ENCODE measurements around the gene SNED1.

Gene SNED1

DNA sequence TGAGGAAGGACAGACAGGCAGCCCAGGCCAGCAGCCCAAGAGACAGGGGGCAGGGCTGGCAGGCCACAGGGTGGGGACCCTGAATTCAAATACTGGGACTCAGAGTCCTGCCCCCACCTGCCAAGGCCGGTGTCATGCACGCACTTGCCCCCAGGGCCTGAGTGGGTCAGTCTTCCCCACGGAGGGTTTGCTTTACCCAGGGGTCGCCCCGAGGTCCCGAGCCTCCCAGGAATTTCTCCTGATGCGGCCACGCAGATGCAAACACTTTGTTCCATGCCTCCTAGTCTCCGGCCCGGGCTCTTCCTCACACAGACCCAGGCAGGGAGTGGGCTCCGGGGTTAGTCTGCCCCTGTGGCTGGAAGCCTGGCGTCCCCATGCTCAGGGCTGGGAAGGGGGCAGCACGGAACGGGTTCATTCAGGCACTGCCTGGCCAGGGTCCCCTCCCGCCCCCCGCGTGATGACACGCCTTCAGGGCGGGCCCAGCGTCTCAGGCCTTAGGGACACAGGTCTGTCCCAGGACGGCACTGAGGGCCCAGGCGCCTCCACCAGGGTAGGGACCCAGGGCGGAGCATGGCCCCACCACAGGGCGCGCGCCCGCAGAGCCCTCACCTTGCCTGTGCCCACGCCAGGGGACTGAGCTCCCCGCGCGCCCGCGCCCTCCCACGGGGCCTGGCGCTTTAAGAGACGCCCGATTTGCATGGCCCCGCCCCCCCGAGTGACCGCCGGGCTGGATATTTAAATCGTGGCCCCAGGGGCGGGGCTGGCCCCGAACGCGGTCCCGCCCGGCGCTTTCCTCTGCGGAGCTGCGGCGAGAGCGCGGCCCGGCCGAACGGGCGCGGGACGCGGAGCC, at the start of gene SNED1:
Gene SNED1, plus strand, starts transcription at position 763 of the 850 bp plus-strand sequence. CDS start 220 bp downstream, outside the sequence.
- Histone ChIP-seq H3K9me3 (ENCODE audit: low read length) (no peaks in the 10 kb centered on the region), H3K9ac (ENCODE audit: low read length) (no peak within 1 kb of the TSS), H3K4me3 (ENCODE audit: low read depth in 1 of 2, low read length in 2 of 2) (peak within 1 kb of the TSS; percentile 22 to 35), H3K4me1 (ENCODE audit: insufficient read depth, low read length) (peaks cover 18% of the 10 kb centered on the region), H3K27me3 (ENCODE audit: control insufficient read depth in 1 of 2, insufficient read depth in 2 of 2, low read length in 2 of 2) (no peaks in the 10 kb centered on the region), H3K36me3 (ENCODE audit: insufficient read depth, low read length) (no peaks in the 10 kb centered on the region), H3K27ac (ENCODE audit: low read depth, low read length) (no peak within 1 kb of the TSS)

DNA sequence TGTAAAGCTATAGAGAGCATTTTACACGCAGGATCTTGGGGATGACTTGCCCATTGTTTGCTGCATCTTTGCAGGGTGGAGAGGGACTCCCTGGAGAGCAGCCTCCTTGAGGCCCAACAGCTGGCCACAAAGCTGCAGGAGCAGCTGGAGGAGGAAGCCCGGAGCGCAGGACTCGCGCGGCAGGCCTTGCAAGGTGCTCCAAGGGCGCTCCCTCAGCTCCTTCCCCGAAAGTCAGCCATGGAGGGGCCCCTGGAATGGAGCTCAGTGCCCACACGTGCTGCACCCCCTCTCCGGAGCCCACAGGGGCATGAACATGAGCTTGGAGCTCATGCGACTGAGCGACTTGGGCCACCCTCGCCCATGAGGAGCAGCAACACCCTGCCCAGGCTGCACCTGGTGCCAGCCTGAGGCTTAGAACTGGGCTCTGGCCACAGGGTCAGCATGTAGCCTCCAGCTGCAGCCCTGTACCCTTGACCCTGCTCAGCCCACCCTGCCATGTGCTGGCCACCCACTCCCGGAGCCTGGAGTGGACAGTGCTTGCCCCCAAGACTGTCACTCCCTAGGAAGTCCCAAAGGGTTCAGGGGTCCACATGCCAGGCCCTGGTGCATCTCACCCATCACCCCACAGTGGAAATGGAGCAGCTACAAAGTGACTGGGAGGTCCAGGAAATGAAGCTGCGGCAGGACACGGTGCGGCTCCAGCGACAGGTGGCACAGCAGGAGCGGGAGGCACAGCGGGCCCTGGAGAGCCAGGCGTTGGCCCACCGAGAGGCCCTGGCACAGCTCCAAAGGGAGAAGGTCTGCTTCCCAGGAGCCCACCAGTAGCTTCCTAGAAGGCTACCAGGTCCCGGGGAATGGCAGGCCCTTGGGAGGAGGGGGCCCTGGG, 49.3 kb upstream of the SNED1 start:
- no peaks in the 10 kb centered on the region for H3K36me3 ChIP-seq (ENCODE audit: insufficient read depth, low read length)
- no peak overlapping the region for H3K4me3 ChIP-seq (ENCODE audit: low read depth in 1 of 2, low read length in 2 of 2)
- no peak overlapping the region for H3K9ac ChIP-seq (ENCODE audit: low read length)
- no peaks in the 10 kb centered on the region for H3K4me1 ChIP-seq (ENCODE audit: insufficient read depth, low read length)
- H3K27ac ChIP-seq (ENCODE audit: low read depth, low read length): no peak overlapping the region
- no peaks in the 10 kb centered on the region for H3K27me3 ChIP-seq (ENCODE audit: control insufficient read depth in 1 of 2, insufficient read depth in 2 of 2, low read length in 2 of 2)
- no peaks in the 10 kb centered on the region for H3K9me3 ChIP-seq (ENCODE audit: low read length)

DNA sequence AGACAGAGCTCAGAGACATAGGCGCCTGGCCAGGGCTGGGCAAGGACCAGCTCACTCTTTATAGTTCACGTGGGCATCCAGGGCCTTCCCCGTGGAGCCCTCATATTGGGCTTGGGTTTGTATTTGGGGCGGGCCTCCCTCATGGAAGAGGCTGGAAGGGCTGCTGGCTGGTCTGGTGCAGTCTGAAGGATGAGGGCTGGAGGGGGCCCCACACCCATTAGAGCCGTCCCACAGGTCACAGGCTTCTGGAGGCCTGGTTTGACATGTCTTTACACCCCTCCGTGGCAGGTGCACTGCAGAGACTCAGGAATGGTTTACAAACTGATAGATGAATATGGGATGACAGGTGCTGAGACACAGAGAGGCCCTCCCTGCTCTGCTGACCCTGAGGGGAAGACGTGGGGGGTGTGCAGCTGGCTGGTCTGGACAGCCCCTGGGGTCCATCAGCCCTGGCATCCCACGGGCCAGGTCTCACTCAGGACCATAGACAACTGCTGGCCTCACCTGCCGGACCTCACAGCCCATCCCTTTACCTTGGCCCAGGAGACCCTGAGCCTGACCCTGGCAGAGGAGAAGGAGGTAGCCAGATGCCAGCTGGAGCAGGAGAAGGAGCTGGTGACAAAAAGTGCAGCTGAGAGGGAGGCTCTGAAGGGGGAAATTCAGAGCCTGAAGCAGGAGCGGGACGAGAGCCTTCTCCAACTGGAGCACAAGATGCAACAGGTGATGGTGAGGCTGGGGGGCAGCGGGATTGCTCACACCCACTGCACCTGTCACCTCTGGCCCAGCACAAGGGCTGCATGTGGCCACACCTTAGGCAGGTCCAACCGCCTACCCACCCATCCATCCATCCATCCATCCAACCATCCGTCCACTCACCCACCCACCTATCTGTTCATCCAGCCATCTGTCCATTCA, 48.4 kb upstream of the SNED1 start:
- H3K4me3 ChIP-seq (ENCODE audit: low read depth in 1 of 2, low read length in 2 of 2): no peak overlapping the region
- H3K36me3 ChIP-seq (ENCODE audit: insufficient read depth, low read length): no peaks in the 10 kb centered on the region
- no peak overlapping the region for H3K9ac ChIP-seq (ENCODE audit: low read length)
- H3K27me3 ChIP-seq (ENCODE audit: control insufficient read depth in 1 of 2, insufficient read depth in 2 of 2, low read length in 2 of 2): no peaks in the 10 kb centered on the region
- no peaks in the 10 kb centered on the region for H3K4me1 ChIP-seq (ENCODE audit: insufficient read depth, low read length)
- H3K9me3 ChIP-seq (ENCODE audit: low read length): no peaks in the 10 kb centered on the region
- no peak overlapping the region for H3K27ac ChIP-seq (ENCODE audit: low read depth, low read length)

DNA sequence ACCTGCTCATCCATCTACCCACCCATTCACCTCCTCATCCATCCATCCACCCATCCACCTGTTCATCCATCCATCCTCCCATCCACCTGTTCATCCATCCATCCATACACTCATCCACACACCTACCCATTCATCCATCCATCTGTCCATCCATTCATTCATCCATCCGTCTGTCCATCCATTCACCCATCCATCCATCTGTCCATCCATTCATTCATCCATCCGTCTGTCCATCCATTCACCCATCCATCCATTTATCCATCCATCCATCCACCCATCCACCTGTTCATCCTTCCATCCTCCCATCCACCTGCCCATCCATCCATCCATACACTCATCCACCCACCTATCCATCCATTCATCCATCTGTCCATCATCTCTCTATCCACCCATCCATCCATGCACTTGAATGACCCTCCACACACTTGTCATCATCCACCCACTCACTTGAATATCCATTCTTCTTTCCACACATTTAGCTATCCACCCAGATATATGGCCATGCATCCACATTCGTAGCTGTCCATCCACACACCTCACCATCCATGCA, 47.3 kb upstream of the SNED1 start:
- H3K9ac ChIP-seq (ENCODE audit: low read length): no peak overlapping the region
- no peak overlapping the region for H3K4me3 ChIP-seq (ENCODE audit: low read depth in 1 of 2, low read length in 2 of 2)
- no peaks in the 10 kb centered on the region for H3K36me3 ChIP-seq (ENCODE audit: insufficient read depth, low read length)
- H3K4me1 ChIP-seq (ENCODE audit: insufficient read depth, low read length): no peaks in the 10 kb centered on the region
- H3K9me3 ChIP-seq (ENCODE audit: low read length): no peaks in the 10 kb centered on the region
- no peak overlapping the region for H3K27ac ChIP-seq (ENCODE audit: low read depth, low read length)
- H3K27me3 ChIP-seq (ENCODE audit: control insufficient read depth in 1 of 2, insufficient read depth in 2 of 2, low read length in 2 of 2): no peaks in the 10 kb centered on the region

DNA sequence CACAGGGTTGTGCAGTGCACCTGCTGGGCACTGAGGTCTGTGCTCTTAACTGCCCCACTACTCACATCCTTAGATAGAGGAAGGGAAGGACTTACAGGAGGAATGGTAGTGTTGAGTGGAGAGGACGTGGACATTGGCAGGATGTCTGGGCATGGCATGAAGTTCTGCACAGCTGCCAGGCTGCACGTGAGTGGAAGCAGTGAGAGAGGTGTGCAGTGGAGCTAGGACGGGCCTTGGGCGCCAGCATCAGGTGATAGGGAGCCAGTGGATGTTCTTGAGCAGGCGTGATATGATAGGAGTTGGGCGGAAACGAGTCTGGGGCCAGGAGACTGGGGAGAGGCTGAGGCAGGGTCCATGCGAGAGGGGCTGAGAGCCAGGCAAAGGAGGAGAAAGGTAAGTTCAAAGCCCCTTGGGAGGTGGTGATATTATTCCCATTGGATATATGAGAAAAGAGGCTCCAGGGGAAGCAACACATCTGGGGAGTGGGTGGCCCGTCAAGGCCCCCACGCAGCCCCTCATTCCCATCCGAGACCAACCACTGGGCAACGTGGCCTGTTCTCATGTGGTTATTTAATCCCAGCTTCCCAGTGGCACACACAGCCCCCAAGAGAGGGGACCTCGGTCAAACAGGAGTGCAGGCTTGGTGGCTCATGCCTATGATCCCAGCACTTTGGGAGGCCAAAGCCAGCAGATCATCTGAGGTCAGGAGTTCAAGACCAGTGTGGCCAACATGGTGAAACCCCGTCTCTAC, 45.7 kb upstream of the SNED1 start:
- no peak overlapping the region for H3K27ac ChIP-seq (ENCODE audit: low read depth, low read length)
- no peaks in the 10 kb centered on the region for H3K4me1 ChIP-seq (ENCODE audit: insufficient read depth, low read length)
- H3K4me3 ChIP-seq (ENCODE audit: low read depth in 1 of 2, low read length in 2 of 2): no peak overlapping the region
- no peaks in the 10 kb centered on the region for H3K9me3 ChIP-seq (ENCODE audit: low read length)
- peaks cover 0 to under 1% of the 10 kb centered on the region in 2 donors for H3K27me3 ChIP-seq (ENCODE audit: control insufficient read depth in 1 of 2, insufficient read depth in 2 of 2, low read length in 2 of 2)
- no peaks in the 10 kb centered on the region for H3K36me3 ChIP-seq (ENCODE audit: insufficient read depth, low read length)
- no peak overlapping the region for H3K9ac ChIP-seq (ENCODE audit: low read length)

DNA sequence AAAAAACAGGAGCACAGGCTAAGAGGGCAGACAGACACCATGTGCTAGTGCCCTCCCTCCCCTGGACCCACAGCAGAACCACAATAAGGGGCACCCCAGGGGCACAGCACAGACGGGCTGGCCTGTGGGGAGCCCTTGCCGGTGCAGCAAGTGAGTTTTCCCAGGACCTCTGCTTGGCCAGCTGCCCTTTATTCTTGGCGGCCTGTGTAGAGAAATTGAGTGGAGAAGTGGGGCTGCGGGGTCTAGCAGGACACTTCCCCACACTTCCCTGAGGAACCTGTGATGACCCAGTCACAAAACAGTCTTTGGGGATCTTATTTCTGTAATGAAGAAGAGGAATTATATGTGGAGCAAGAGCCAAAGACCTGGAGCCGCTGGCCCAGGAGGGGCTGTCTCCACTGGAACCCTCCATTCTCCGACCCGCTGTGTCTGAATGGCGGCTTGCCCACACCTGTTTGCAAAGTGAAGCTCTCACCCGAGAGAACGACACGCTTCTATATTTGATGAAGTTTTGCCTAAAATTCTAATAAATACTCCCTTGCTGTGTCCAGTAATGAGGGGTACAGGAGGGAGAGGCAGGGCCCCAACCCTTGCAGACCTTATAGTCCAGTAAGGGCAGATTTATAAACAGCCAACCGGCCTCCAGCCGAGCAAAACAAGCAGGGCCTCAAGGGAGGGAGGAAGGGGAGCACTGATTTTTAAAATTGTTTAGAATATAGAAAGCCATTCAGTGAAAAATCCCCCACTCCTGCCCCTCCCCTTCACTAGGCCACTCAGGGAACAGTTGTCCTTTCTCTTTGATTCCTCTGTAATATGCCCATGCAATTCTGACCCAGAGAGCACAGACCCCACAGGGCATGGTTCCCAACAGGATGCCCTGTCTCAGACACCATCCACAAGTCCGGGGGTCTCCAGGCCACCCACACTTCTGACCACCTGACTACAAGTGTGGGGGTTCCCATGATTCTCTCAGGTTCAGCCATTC, 44.7 kb upstream of the SNED1 start:
- no peak overlapping the region for H3K9ac ChIP-seq (ENCODE audit: low read length)
- H3K4me1 ChIP-seq (ENCODE audit: insufficient read depth, low read length): no peaks in the 10 kb centered on the region
- no peak overlapping the region for H3K4me3 ChIP-seq (ENCODE audit: low read depth in 1 of 2, low read length in 2 of 2)
- peaks cover 0 to 8% of the 10 kb centered on the region in 2 donors for H3K27me3 ChIP-seq (ENCODE audit: control insufficient read depth in 1 of 2, insufficient read depth in 2 of 2, low read length in 2 of 2)
- H3K9me3 ChIP-seq (ENCODE audit: low read length): no peaks in the 10 kb centered on the region
- no peak overlapping the region for H3K27ac ChIP-seq (ENCODE audit: low read depth, low read length)
- no peaks in the 10 kb centered on the region for H3K36me3 ChIP-seq (ENCODE audit: insufficient read depth, low read length)

DNA sequence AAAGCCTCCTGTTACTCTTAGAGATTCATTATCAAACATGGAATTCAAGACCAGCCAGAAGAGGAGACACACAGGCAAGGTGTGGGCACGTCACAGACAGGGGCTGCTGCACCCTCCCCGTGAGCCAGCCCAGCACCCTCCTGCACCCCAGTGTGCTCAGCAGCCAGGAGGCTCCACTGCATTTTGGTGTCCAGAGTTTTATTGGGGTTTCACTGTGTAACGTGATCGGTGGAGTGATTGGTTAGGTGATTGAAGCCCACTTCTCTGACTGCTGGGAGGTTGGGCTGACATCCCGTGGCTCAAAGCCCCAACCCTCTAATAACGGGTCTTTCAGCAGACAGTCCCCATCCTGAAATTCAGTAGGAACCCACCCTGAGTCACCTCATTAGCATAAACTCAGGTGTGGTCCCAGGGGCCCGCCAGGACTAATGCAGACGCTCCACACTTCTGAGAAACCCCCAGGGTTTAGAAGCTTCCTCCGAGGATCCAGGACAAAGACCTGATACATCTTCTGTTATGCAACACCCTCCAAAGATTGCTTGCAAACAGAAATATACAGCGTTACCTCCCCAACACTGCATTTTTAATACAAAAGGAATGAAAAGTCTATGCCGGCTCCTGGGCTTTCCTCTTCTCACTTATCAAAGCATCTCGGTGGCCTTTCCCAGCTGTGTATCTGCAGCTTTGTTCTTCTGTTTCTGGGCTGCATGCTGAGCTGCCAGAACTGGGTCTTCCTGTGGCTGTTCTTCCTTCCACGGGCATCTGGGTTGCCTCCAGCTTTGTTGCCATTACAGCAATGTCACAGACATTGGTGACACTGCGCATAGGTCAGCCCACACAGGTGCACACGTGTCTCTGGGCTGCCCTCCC, 43.7 kb upstream of the SNED1 start:
- H3K36me3 ChIP-seq (ENCODE audit: insufficient read depth, low read length): no peaks in the 10 kb centered on the region
- no peak overlapping the region for H3K27ac ChIP-seq (ENCODE audit: low read depth, low read length)

DNA sequence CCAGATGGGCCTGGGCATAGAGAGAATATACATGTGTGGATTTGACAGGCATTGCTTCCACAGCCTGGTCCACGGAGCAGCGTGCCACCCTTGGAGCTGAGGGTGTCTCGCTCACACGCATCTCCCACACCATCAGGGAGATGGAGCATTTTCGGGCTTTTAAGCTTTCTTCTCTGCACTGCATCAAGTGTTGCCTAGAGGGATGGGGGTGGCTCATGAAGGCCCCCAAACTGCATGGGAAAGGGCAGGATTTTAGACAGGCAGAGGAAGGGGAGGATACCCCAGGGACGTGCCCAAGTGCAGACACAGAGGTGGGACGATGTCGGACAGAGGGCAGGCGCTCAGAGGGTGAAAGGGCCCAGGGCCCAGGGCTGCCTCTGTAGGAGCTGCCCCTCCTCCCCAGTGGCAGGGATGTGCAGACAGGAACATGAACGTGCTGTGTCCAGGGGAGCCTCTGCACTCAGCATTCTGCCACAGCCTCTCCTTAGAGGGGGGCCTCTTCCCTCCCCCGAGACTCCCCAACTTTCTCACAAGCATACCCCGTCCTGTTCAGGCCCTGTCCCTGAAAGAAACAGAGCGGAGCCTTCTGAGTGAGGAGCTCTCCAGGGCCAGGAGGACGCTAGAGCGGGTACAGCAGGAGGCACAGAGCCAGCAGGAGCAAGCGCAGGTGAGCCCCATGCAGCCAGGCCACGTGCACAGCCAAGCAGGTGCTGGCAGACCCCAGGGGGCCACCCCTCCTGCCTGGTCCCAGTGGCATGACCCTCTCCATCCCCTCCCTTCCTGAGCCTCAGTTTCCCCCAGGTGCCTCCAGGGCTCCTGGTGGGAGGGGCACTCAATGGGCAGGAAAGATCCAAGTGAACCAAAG, 42.9 kb upstream of the SNED1 start:
- no peak overlapping the region for H3K4me3 ChIP-seq (ENCODE audit: low read depth in 1 of 2, low read length in 2 of 2)
- H3K27me3 ChIP-seq (ENCODE audit: control insufficient read depth in 1 of 2, insufficient read depth in 2 of 2, low read length in 2 of 2): peaks cover 0 to 17% of the 10 kb centered on the region in 2 donors
- H3K4me1 ChIP-seq (ENCODE audit: insufficient read depth, low read length): peaks cover 4% of the 10 kb centered on the region
- H3K9ac ChIP-seq (ENCODE audit: low read length): no peak overlapping the region
- no peaks in the 10 kb centered on the region for H3K9me3 ChIP-seq (ENCODE audit: low read length)
- no peak overlapping the region for H3K27ac ChIP-seq (ENCODE audit: low read depth, low read length)
- no peaks in the 10 kb centered on the region for H3K36me3 ChIP-seq (ENCODE audit: insufficient read depth, low read length)

More for the DNA sequence above, 43.7 kb upstream of the SNED1 start:
- no peak overlapping the region for H3K9ac ChIP-seq (ENCODE audit: low read length)
- no peaks in the 10 kb centered on the region for H3K4me1 ChIP-seq (ENCODE audit: insufficient read depth, low read length)
- no peaks in the 10 kb centered on the region for H3K9me3 ChIP-seq (ENCODE audit: low read length)
- H3K4me3 ChIP-seq (ENCODE audit: low read depth in 1 of 2, low read length in 2 of 2): no peak overlapping the region
- peaks cover 0 to 13% of the 10 kb centered on the region in 2 donors for H3K27me3 ChIP-seq (ENCODE audit: control insufficient read depth in 1 of 2, insufficient read depth in 2 of 2, low read length in 2 of 2)

Measured in muscle layer of colon (tissue), 2 donors.